Tibial artery (tissue), 4 donors: Measurements from ENCODE around the gene TRIM10.

ENCODE experiments used
- DNase-seq, 2 donors: peaks; one replicate each; pipeline ENCODE4 v3.0.0-alpha.2; 2019
- H3K27ac ChIP-seq, 2 donors: fragments of 200-600 bp; sonication (generic) in 1 of 2; 1 replicate in 1 of 2; 2 replicates in 1 of 2; pipeline ENCODE4 v1.5.1; 2018 to 2019; ENCODE audit warnings: mild to moderate bottlenecking in 1 of 2
- H3K27me3 ChIP-seq, 2 donors: fragments of 200-600 bp; sonication (generic) in 1 of 2; one replicate each; pipeline versions ENCODE4 v1.5.1 to v1.6.0; 2016 to 2019
- H3K36me3 ChIP-seq, 3 donors: fragments of 200-600 bp; sonication (generic) in 2 of 3; one replicate each; pipeline ENCODE4 v1.5.1; 2016 to 2019; ENCODE audit warnings: mild to moderate bottlenecking in 2 of 3
- H3K4me1 ChIP-seq, 4 donors: fragments of 200-600 bp; sonication (generic) in 2 of 4; 1 replicate in 3 of 4; 2 replicates in 1 of 4; pipeline ENCODE4 v1.5.1; 2016 to 2019
- H3K4me3 ChIP-seq, 2 donors: fragments of 200-600 bp; sonication (generic) in 1 of 2; 1 replicate in 1 of 2; 2 replicates in 1 of 2; pipeline ENCODE4 v1.5.1; 2018 to 2019; ENCODE audit warnings: mild to moderate bottlenecking in 2 of 2
- H3K9me3 ChIP-seq, 3 donors: fragments of 200-600 bp; sonication (generic) in 1 of 3; one replicate each; pipeline ENCODE4 v1.5.1; 2016 to 2019
- intact Hi-C: fragments of 100-400 bp; cut with DNase I; formaldehyde crosslinking; loops from one replicate; pipeline ENCODE4 v1.15.0; 2023; ENCODE audit warnings: low total_unique reads
- TF ChIP-seq, protein P1 (sequence below), 2 experiments: fragments of 200-600 bp in 1 of 2; fragments of 450-650 bp in 1 of 2; IDR thresholded peaks; one replicate each; pipeline ENCODE4 v1.5.1; 2017 to 2019; ENCODE audit warnings: antibody characterized with exemption in 2 of 2, mild to moderate bottlenecking in 1 of 2, moderate library complexity in 1 of 2

The TRIM10 gene

DNA sequence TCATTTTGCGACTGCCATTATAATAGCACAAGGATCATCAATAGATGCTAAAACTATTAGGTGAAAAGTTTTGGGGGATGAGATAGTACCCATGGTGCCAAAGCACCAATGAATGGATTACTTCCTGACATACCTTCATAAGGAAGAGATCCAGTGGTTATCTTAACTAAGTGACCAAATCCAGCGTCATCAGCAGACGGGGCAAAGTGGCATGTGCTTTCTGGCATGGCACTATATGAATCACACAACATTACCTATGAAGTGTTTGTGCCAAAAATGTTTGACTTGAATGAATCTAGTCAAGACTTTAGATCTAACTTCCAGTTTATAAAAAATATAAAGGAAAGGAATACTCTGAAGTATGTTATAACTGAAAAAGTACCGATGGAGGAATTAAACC, 41.4 kb upstream of the TRIM10 start:
- Histone ChIP-seq H3K27me3 (no peaks in the 10 kb centered on the region), H3K27ac (no peak overlapping the region), H3K36me3 (peaks cover 25 to 32% (median 30%) of the 10 kb centered on the region in 3 donors), H3K4me1 (peaks cover 0 to 16% (median 6%) of the 10 kb centered on the region in 4 donors), H3K9me3 (no peaks in the 10 kb centered on the region), H3K4me3 (no peak overlapping the region)
- DNase-seq = no peak
- intact Hi-C loops = no loop called here
- TF ChIP-seq, protein P1, sequence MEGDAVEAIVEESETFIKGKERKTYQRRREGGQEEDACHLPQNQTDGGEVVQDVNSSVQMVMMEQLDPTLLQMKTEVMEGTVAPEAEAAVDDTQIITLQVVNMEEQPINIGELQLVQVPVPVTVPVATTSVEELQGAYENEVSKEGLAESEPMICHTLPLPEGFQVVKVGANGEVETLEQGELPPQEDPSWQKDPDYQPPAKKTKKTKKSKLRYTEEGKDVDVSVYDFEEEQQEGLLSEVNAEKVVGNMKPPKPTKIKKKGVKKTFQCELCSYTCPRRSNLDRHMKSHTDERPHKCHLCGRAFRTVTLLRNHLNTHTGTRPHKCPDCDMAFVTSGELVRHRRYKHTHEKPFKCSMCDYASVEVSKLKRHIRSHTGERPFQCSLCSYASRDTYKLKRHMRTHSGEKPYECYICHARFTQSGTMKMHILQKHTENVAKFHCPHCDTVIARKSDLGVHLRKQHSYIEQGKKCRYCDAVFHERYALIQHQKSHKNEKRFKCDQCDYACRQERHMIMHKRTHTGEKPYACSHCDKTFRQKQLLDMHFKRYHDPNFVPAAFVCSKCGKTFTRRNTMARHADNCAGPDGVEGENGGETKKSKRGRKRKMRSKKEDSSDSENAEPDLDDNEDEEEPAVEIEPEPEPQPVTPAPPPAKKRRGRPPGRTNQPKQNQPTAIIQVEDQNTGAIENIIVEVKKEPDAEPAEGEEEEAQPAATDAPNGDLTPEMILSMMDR (IDR thresholded peaks at IDR 0.05) = no peak

- TF ChIP-seq, protein P1 (IDR thresholded peaks at IDR 0.05) = no peak
- no peaks in the 10 kb centered on the region for H3K9me3 ChIP-seq
- peaks cover 39 to 48% (median 46%) of the 10 kb centered on the region in 3 donors for H3K36me3 ChIP-seq
- no peak overlapping the region for H3K4me3 ChIP-seq
- no peak for DNase-seq
- intact Hi-C loops = no loop called here
- no peaks in the 10 kb centered on the region for H3K27me3 ChIP-seq
- H3K4me1 ChIP-seq = no peaks in the 10 kb centered on the region
- no peak overlapping the region for H3K27ac ChIP-seq
Observed at GRCh38 chr6:30200551-30201281, 39.7 kb upstream of the TRIM10 start.

- H3K27me3 ChIP-seq = no peaks in the 10 kb centered on the region
- no peaks in the 10 kb centered on the region for H3K9me3 ChIP-seq
- no peak overlapping the region for H3K4me3 ChIP-seq
- no peaks in the 10 kb centered on the region for H3K4me1 ChIP-seq
- H3K27ac ChIP-seq = no peak overlapping the region
- peaks cover 42 to 69% (median 66%) of the 10 kb centered on the region in 3 donors for H3K36me3 ChIP-seq
- no peak for DNase-seq
- TF ChIP-seq, protein P1 (IDR thresholded peaks at IDR 0.05) = no peak
- intact Hi-C loops = no loop called here
Observed at GRCh38 chr6:30198166-30199084, 37.4 kb upstream of the TRIM10 start.

DNA sequence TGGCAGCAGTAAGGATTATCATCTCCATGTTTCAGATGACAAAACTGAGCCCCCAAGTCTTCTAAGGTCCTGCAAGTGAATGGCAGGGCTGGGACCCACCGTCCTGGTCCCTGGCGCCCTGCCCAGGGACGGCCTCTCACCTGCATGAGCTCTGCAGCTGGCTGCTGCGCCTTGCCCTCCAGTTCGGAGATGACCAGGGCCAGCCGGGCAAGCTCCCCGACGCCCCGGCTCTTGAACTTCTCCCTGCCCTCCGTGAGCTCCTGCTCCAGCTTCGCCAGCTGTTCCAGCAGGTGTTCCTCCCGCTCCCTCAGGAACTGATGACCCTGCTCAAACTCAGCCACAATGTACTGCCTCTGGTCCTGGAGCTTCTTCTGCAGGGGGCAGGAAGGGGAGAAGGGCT, 35.4 kb upstream of the TRIM10 start:
- no peak overlapping the region for H3K4me3 ChIP-seq
- H3K9me3 ChIP-seq = no peaks in the 10 kb centered on the region
- TF ChIP-seq, protein P1 (IDR thresholded peaks at IDR 0.05) = no peak
- peaks cover 42 to 81% (median 76%) of the 10 kb centered on the region in 3 donors for H3K36me3 ChIP-seq
- H3K27me3 ChIP-seq = no peaks in the 10 kb centered on the region
- no peak for DNase-seq
- no peak overlapping the region for H3K27ac ChIP-seq
- no peaks in the 10 kb centered on the region for H3K4me1 ChIP-seq
- intact Hi-C loops = no loop called here

DNA sequence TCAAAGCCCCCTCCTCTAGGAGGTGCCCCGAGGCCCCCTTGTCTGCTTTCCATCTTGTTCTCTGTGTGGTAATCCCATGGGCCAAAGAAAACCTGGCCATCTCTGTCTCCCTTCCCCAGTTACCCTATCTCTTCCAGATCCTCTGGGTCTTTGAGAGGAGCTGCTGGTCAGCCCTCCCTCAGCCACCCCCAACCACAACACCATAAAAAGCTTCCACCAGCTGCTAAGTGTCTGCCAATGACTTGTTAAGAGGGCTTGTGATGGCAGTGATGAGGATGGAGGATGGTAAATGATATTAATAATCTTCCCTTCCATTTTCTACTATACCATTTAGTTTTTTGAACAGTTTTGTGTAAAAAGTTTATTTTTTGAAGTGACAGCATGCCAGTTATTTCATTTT, 34.9 kb upstream of the TRIM10 start:
- Histone ChIP-seq H3K27me3 (no peaks in the 10 kb centered on the region), H3K4me1 (no peaks in the 10 kb centered on the region), H3K27ac (no peak overlapping the region), H3K36me3 (peaks cover 41 to 82% (median 80%) of the 10 kb centered on the region in 3 donors), H3K9me3 (no peaks in the 10 kb centered on the region), H3K4me3 (no peak overlapping the region)
- no peak for DNase-seq
- intact Hi-C loops = no loop called here
- TF ChIP-seq, protein P1 (IDR thresholded peaks at IDR 0.05) = no peak
